ENCODE results near the gene BCDIN3D. TPM values are rescaled to one million over a fixed set of nuclear protein-coding genes. Genes with fewer than 3 reads are reported as not detected.

Gene BCDIN3D
- total RNA-seq, 4 donors from 2014 or later = 3.7 to 5.9 (median 4.5) TPM

DNA sequence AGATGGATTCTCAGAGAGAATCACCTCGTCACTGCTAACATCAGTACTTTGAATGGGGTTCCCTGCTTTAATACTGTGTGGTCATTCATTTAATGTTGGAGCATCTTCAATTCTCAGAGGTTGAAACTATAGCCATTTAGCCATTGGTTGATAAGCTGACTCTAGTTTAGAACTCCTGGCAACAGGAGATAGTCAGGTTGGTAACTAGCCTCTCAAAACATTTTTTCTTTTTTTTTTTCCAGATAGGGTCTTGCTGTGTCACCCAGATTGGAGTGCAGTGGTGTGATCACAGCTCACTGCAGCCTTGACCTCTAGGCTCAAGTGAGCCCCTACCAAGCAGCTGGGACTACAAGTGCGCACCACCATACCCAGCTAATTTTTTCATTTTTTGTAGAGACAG is 11.2 kb downstream of the BCDIN3D start:
- WGBS = 86% methylated on average over 2 of the region's 2 CpGs
- H3K36me3 ChIP-seq = no peaks in the 10 kb centered on the region

DNA sequence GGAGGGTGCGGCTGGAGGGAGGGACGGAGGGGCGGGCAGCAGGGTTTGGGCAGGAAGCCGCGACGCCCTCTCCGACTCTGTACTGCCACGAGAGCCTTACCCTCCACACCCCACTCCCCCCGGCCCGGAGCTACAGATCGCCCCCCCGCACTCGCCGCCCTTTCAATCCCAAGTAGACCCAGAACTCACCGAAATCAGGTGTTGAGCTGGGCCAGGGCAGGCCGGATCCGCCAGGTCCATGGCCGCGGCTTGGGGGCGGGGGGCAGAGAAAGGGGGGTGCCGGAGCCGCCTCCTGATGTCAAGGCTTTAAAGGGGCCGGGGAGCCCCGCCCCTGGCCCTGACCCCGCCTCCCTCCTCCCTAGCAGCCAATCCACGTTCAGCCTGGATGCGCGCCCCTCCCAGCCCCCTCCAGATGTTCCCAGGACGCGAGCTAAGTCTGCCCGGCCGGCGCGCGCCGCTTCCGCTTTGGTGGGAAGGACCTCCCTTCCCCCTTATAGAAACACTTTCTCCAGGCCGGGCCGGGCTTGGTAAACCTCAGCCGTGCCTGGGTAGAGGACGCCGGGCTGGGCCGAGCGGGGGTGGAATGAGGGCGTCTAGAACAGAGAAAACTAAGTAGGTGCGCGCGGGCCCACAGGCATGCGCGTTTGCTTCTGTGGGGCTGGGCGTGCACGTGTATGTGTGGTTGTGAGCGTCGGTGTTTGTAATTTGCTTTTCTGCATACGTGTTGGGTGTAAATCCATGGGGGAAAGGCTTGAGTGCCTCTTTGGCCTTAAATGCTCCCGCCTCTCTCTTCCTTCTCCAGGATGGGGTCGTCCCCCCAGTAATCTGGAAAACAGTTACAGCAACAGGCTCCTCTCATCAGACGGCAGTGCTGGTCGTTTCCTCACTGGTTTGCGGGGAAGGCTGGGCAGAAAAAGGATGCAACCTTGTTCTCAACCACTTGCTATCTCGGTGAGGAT is 14.5 kb downstream of the BCDIN3D start, which contains the start of gene NCKAP5L:
Gene NCKAP5L, minus strand, starts transcription at position 281 of the 959 bp plus-strand sequence. CDS start 24,369 bp downstream, outside the sequence.
- peak within 1 kb of the TSS; percentile 95 for H3K4me3 ChIP-seq
- TF ChIP-seq POLR2A (IDR thresholded peaks at IDR 0.05) (peak in 1 of 2 donors; percentile 50), POLR2AphosphoS5 (IDR thresholded peaks at IDR 0.05) (peak in 2 of 3 donors; percentile 11 to 57)
- TF ChIP-seq, protein P1, sequence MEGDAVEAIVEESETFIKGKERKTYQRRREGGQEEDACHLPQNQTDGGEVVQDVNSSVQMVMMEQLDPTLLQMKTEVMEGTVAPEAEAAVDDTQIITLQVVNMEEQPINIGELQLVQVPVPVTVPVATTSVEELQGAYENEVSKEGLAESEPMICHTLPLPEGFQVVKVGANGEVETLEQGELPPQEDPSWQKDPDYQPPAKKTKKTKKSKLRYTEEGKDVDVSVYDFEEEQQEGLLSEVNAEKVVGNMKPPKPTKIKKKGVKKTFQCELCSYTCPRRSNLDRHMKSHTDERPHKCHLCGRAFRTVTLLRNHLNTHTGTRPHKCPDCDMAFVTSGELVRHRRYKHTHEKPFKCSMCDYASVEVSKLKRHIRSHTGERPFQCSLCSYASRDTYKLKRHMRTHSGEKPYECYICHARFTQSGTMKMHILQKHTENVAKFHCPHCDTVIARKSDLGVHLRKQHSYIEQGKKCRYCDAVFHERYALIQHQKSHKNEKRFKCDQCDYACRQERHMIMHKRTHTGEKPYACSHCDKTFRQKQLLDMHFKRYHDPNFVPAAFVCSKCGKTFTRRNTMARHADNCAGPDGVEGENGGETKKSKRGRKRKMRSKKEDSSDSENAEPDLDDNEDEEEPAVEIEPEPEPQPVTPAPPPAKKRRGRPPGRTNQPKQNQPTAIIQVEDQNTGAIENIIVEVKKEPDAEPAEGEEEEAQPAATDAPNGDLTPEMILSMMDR (IDR thresholded peaks at IDR 0.05) = no peak
- 1% methylated on average over 23 of the region's 61 CpGs for WGBS
- no peaks in the 10 kb centered on the region for H3K27me3 ChIP-seq
- H3K9me3 ChIP-seq = no peaks in the 10 kb centered on the region
- H3K27ac ChIP-seq = peak within 1 kb of the TSS; percentile 89
- no peaks in the 10 kb centered on the region for H3K36me3 ChIP-seq
- peak; percentile 97 to 98 for DNase-seq (ENCODE audit: low spot score in 2 of 2)
- peaks cover 52% of the 10 kb centered on the region for H3K4me1 ChIP-seq

More for the DNA sequence above, 11.2 kb downstream of the BCDIN3D start:
- H3K27ac ChIP-seq = no peak overlapping the region
- H3K4me1 ChIP-seq = peaks cover 19% of the 10 kb centered on the region
- no peak for DNase-seq (ENCODE audit: low spot score in 2 of 2)
- H3K27me3 ChIP-seq = no peaks in the 10 kb centered on the region
- H3K9me3 ChIP-seq = no peaks in the 10 kb centered on the region
- no peak overlapping the region for H3K4me3 ChIP-seq
- TF ChIP-seq POLR2AphosphoS5 (IDR thresholded peaks at IDR 0.05) (no peak), EP300 (IDR thresholded peaks at IDR 0.05) (no peak), POLR2A (IDR thresholded peaks at IDR 0.05) (no peak)
- TF ChIP-seq, protein P1 (IDR thresholded peaks at IDR 0.05) = no peak

GRCh38 chr12:49827401-49828099 is 15.4 kb downstream of the BCDIN3D start:
- H3K27me3 ChIP-seq = no peaks in the 10 kb centered on the region
- WGBS = 6% methylated on average over 27 of the region's 38 CpGs
- no peaks in the 10 kb centered on the region for H3K9me3 ChIP-seq
- DNase-seq (ENCODE audit: low spot score in 2 of 2) = peak in 1 of 2 donors; percentile 79
- H3K27ac ChIP-seq = peak overlapping the region; percentile 89
- peaks cover 54% of the 10 kb centered on the region for H3K4me1 ChIP-seq
- TF ChIP-seq POLR2AphosphoS5 (IDR thresholded peaks at IDR 0.05) (no peak), POLR2A (IDR thresholded peaks at IDR 0.05) (no peak), EP300 (IDR thresholded peaks at IDR 0.05) (no peak)
- TF ChIP-seq, protein P1 (IDR thresholded peaks at IDR 0.05) = no peak
- no peaks in the 10 kb centered on the region for H3K36me3 ChIP-seq
- H3K4me3 ChIP-seq = peak overlapping the region; percentile 95

GRCh38 chr12:49827051-49827400 is 15.9 kb downstream of the BCDIN3D start:
- Histone ChIP-seq H3K36me3 (no peaks in the 10 kb centered on the region), H3K4me3 (peak overlapping the region; percentile 95), H3K27me3 (no peaks in the 10 kb centered on the region), H3K4me1 (peaks cover 54% of the 10 kb centered on the region), H3K9me3 (no peaks in the 10 kb centered on the region), H3K27ac (peak overlapping the region; percentile 89)
- DNase-seq (ENCODE audit: low spot score in 2 of 2) = no peak
- 46% methylated on average over 6 of the region's 6 CpGs for whole genome bisulfite sequencing
- no peak for TF ChIP-seq POLR2AphosphoS5 (IDR thresholded peaks at IDR 0.05)
- no peak for TF ChIP-seq EP300 (IDR thresholded peaks at IDR 0.05)
- no peak for TF ChIP-seq POLR2A (IDR thresholded peaks at IDR 0.05)
- TF ChIP-seq, protein P1 (IDR thresholded peaks at IDR 0.05) = no peak

All from suprapubic skin (tissue), 4 donors.